ENCODE data around the gene TIMP3. TPM values are rescaled to one million over a fixed set of nuclear protein-coding genes. Genes with fewer than 3 reads are reported as not detected.
"Not testable (repeated sequence)": the region's sequence is repeated elsewhere in the genome, so short reads cannot be mapped to it uniquely, and the experiment has no call there.

Gene TIMP3
- total RNA-seq, 1 donor from 2014 or later, result 12.2 TPM

GRCh38 chr22:32850591-32851517 lies 49.3 kb downstream of the TIMP3 start:
- DNase-seq (ENCODE audit: low spot score in 2 of 2) (peak; percentile 29 to 35), FAIRE-seq (no peak)

DNA sequence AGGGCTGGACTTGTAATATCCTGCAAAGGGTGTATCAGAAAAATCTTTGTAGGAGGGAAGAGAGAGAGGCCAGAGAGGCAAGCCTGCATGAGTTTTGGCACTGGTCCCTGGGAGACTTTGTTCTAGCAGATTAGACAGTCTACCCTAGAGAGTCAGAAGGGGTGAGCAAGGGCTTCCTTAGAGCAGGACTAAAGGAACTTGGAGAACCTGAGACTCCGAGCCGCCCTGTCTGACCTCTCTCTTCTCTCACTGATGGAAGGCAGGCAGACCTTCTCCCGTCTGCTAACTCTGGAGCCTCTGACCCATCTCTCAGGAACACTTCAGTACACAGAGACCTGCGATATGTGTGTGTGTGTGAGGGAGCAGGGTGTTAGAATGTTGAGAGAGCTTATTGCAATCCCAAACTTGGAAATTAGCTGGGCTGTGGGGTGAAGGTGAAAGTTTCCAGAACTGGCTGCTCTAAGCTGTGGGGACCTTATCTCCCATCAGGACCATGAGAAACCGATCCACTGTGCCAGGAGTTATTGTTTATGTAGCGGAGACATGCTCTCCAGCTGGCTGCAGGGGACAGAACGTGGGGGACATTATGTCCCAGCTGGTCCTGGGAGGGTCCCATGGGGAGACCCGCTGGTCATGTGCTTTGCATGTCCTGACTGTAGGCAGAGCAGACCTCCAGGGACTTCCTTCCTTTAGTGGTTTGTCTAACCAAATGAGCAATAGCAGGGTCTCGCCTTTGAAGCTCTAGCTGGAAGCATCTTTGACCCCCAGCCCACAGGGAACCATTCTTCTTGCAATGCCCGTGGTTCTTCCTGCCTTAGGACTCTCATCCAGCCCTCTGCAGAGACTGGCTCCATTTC lies 51.1 kb downstream of the TIMP3 start:
- DNase-seq (ENCODE audit: low spot score in 2 of 2) (no peak), FAIRE-seq (no peak)

GRCh38 chr22:32853662-32854061 lies 52.2 kb downstream of the TIMP3 start:
- FAIRE-seq, result no peak
- no peak for DNase-seq (ENCODE audit: low spot score in 2 of 2)

GRCh38 chr22:32854351-32854804 lies 52.9 kb downstream of the TIMP3 start:
- no peak for DNase-seq (ENCODE audit: low spot score in 2 of 2)
- no peak for FAIRE-seq

- no peak for FAIRE-seq
Observed at GRCh38 chr22:32855045-32855756, 53.7 kb downstream of the TIMP3 start.

DNA sequence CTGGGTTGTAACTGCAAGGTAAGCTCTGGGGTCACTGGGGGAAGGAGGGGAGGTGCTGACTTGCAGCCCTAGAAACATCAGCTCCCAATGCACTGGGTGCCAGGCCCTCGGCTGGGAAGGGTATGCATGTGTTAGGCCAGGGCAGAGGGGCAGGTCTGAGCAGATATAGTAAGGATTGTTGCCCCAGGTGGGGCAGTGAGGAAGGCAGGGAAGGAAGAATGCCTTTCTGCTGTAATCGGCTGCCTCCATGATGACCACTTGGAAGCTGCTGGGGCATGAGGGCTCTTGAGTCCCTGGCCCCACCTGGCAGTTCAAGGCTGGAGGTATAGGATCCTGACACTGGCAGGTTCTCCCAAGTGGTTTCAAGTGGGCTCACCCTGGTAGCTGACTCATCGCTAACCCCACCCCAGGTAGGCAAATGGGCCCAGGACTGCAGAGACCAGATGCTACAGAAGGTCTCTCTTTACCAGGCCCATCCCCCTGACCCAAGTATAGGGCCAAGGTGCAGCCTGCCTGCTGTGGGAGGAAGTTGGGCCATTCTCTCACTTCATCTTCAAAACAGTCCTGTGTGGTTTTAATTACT lies 56.7 kb downstream of the TIMP3 start:
- FAIRE-seq, result no peak
- DNase-seq (ENCODE audit: low spot score in 2 of 2), result no peak

More at GRCh38 chr22:32855045-32855756, 53.7 kb downstream of the TIMP3 start:
- DNase-seq (ENCODE audit: low spot score in 2 of 2), result no peak

- DNase-seq (ENCODE audit: low spot score in 2 of 2) (no peak), FAIRE-seq (no peak)
Observed at GRCh38 chr22:32858957-32859356, 57.5 kb downstream of the TIMP3 start.

GRCh38 chr22:32859743-32860142 lies 58.2 kb downstream of the TIMP3 start:
- no peak for FAIRE-seq
- no peak for DNase-seq (ENCODE audit: low spot score in 2 of 2)

DNA sequence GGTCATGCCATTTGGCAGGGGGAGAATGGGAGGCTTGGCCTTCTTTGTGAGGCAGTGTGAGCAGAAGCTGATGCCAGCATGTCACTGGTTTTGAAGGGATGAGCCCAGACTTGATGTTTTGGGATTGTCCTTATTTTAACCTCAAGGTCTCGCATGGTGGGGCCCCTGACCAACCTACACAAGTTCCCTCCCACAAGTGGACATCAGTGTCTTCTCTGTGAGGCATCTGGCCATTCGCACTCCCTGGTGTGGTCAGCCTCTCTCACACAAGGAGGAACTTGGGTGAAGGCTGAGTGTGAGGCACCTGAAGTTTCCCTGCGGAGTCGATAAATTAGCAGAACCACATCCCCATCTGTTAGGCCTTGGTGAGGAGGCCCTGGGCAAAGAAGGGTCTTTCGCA lies 59.8 kb downstream of the TIMP3 start:
- FAIRE-seq (no peak), DNase-seq (ENCODE audit: low spot score in 2 of 2) (no peak)

- no peak for DNase-seq (ENCODE audit: low spot score in 2 of 2)
- FAIRE-seq, result no peak
Observed at GRCh38 chr22:32862083-32862482, 60.6 kb downstream of the TIMP3 start.

DNA sequence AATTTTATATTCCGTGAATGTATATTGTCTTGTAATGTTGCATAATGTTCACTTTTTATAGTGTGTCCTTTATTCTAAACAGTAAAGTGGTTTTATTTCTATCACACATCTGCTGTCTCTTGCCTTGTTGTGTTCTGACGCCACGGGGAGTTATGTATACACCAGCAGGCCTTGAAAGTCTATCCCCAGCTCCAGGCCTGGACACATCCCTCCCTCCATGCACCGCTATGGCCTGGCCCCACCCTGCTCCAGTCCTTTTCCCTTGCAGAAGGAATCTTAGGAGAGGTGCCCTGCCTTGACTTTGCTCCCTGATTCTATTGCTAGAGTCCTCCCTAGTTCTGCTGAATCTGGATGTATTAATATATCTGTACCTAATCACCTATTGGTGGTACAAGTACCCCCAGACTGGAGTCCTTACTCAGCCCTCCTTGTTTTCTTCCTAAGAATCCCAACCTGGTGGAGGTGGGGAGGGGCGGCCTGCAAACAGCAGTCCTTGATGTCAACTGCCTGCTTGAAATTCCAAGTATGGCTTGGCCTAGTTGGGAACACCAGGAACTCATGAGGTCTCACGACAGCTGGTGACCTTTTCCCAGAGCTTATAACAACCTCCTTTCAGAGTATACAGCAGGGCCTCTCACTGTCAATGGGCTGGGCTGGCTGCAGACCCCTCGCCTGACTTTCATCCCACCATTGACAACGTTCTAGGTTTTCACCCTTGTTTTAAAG lies 61.6 kb downstream of the TIMP3 start:
- FAIRE-seq (no peak), DNase-seq (ENCODE audit: low spot score in 2 of 2) (no peak)

- DNase-seq (ENCODE audit: low spot score in 2 of 2) (no peak), FAIRE-seq (no peak)
Observed at GRCh38 chr22:32864041-32864440, 62.5 kb downstream of the TIMP3 start.

DNA sequence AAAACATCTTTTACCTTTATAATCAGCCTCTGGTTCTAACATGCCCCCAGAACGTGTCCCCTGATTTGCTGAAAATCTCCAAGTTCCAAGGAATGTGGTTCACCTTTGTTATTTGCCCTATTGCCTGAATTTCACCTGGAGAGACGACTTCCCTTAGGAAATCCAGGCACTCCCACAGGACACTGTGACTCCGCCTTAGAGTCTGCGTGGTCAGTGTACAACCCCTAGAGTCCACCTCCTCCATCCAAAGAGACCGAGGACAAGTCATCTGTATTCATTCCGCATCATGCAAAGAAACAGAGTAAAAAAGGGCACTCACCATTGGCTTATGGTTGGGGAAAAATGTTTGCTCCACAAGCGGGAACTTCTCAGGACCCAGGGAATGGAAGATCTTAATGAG lies 63.1 kb downstream of the TIMP3 start:
- FAIRE-seq (no peak), DNase-seq (ENCODE audit: low spot score in 2 of 2) (no peak)

DNA sequence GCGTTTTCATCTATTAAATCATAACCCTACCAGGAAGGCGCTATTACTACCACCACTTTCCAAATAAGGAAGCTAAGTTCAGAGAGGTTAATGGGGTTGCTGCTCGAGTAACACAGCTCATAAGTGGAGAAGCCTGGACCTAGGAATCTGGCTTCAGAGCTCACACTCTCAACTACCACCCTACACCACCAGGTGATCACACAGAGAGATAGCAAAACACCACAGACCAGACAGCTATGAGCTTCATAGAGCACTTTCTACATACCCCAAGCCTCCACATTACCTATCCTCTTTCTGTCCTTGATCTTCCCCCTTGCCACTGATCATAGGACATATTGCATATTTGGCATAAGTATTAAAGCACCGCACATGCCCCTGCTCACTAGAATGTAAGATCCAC lies 65.4 kb downstream of the TIMP3 start:
- FAIRE-seq (no peak), DNase-seq (ENCODE audit: low spot score in 2 of 2) (no peak)

DNA sequence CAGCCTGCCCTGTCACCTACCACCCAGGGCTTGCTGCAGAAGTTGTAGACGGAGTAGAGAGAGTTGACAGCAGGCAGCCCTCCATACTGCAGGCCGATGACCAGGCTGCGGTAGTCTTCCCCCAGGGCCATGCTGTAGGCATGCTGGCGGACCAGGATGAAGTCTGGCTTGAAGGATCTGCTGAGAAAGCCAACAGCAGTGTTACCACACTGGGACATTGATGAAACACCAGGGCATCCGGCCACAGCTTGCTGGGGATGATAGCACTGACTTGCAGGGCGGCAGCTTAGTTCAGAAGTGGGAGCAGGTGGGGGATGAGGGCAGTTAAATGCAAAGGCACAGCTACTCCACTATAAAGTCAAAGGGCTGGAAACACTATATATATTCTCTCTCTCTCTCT lies 67.4 kb downstream of the TIMP3 start:
- no peak for FAIRE-seq
- DNase-seq (ENCODE audit: low spot score in 2 of 2), result no peak

GRCh38 chr22:32870474-32870873 lies 69.0 kb downstream of the TIMP3 start:
- DNase-seq (ENCODE audit: low spot score in 2 of 2) (no peak), FAIRE-seq (no peak)

GRCh38 chr22:32873604-32874003 lies 72.1 kb downstream of the TIMP3 start:
- FAIRE-seq; DNase-seq (ENCODE audit: low spot score in 2 of 2): not testable (repeated sequence)

DNA sequence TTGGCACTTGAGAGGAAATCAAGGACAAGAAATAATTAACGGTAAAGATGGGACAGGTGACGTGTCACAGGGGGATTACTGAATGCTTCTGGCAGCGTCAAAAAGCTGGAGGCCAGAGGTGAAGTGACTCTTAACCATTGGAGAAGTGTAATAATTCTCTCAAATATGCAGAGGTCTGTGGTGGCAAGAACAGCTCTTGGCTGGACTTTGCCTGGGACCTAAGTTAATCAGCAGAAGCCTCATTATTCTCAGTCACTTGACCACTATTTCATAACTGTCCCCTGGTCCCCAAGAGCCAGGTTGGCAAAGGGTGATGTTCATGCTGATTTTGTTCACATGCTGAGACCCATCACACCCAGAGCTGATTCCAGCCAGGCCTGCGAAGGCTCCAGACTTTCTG lies 72.9 kb downstream of the TIMP3 start:
- DNase-seq (ENCODE audit: low spot score in 2 of 2), result no peak
- FAIRE-seq, result no peak

DNA sequence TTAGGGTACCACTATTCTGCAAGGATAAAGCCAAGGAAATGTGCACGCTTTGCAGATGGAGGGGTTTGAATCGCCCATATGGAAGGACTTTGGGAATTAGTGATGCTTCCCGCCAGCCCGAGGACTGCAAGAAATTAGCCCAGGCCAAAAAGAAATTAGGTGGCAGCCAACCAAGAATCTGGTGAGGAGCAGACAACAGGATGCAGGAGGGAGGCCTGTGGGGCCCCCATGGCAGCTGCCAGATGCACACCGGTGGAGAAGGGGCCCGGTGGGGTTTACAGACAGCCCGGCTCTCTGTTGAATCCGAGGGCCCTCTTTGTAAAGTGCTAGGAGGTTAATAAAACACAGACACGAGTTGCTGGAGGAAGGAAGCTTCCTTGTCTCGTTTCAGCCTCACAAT lies 73.5 kb downstream of the TIMP3 start:
- no peak for FAIRE-seq

GRCh38 chr22:32876516-32876915 lies 75.0 kb downstream of the TIMP3 start:
- FAIRE-seq (no peak), DNase-seq (ENCODE audit: low spot score in 2 of 2) (no peak)

More for the DNA sequence above, 73.5 kb downstream of the TIMP3 start:
- no peak for DNase-seq (ENCODE audit: low spot score in 2 of 2)

Measured in frontal cortex (tissue), 4 donors.